AG10803 (cell line): ENCODE measurements around the gene RAD51AP2.

Experiments
- DNase-seq: peaks from one replicate; pipeline ENCODE4 v3.0.0; 2010; ENCODE audit warnings: low read depth
- H3K4me3 ChIP-seq: 2 replicates; pipeline ENCODE4 v1.5.1; 2011; ENCODE audit warnings: mild to moderate bottlenecking, low read length, control low read depth
- CTCF ChIP-seq: conservative IDR thresholded peaks from 2 replicates; pipeline ENCODE4 v1.5.1; 2011; ENCODE audit warnings: mild to moderate bottlenecking, low read length, control low read depth, inconsistent platforms

Gene RAD51AP2

GRCh38 chr2:17483496-17483895, 34.7 kb downstream of the RAD51AP2 start:
- no peak for TF ChIP-seq CTCF
- no peak for DNase-seq
- no peak overlapping the region for H3K4me3 ChIP-seq

GRCh38 chr2:17482651-17483050, 35.6 kb downstream of the RAD51AP2 start:
- no peak overlapping the region for H3K4me3 ChIP-seq
- DNase-seq: no peak
- no peak for TF ChIP-seq CTCF

- no peak for DNase-seq
- no peak for TF ChIP-seq CTCF
- no peak overlapping the region for H3K4me3 ChIP-seq
Measured at GRCh38 chr2:17479875-17480274, 38.4 kb downstream of the RAD51AP2 start.

- DNase-seq: no peak
- H3K4me3 ChIP-seq: no peak overlapping the region
- no peak for TF ChIP-seq CTCF
Measured at GRCh38 chr2:17476830-17477229, 41.4 kb downstream of the RAD51AP2 start.

- TF ChIP-seq CTCF: no peak
- no peak overlapping the region for H3K4me3 ChIP-seq
- DNase-seq: no peak
Measured at GRCh38 chr2:17476064-17476463, 42.2 kb downstream of the RAD51AP2 start.

- no peak overlapping the region for H3K4me3 ChIP-seq
- DNase-seq: no peak
- no peak for TF ChIP-seq CTCF
Measured at GRCh38 chr2:17475286-17475685, 43.0 kb downstream of the RAD51AP2 start.

- DNase-seq: no peak
- no peak for TF ChIP-seq CTCF
- H3K4me3 ChIP-seq: no peak overlapping the region
Measured at GRCh38 chr2:17471979-17472378, 46.3 kb downstream of the RAD51AP2 start.
